Neural cell (in vitro differentiated cells): ENCODE measurements around the gene CERS2. TPM values are rescaled to one million over a fixed set of nuclear protein-coding genes. Genes with fewer than 3 reads are reported as not detected.
A peak's percentile ranks its signal among the peaks of the same experiment; 100 is the strongest.

Experiments
- H2AFZ ChIP-seq: fragments of 200-600, 300-800 bp; sonication (generic), shearing (Covaris generic); 2 replicates; pipeline ENCODE4 v1.6.0; 2014; ENCODE audit warnings: low read depth, mild to moderate bottlenecking, antibody characterized with exemption, low read length, moderate library complexity
- H3F3A ChIP-seq: fragments of 200-600 bp; shearing (Covaris generic); 2 replicates; pipeline ENCODE4 v1.6.1; 2016; ENCODE audit warnings: mild to moderate bottlenecking, moderate library complexity, mixed read lengths, antibody characterized with exemption, low read length; ENCODE audit not compliant: insufficient read depth, poor library complexity, severe bottlenecking
- H3K27ac ChIP-seq: fragments of 200-600, 300-800 bp; sonication (generic), shearing (Covaris generic); 2 replicates; pipeline ENCODE4 v1.5.1; 2014; ENCODE audit warnings: mild to moderate bottlenecking, low read length, moderate library complexity
- H3K27me3 ChIP-seq: fragments of 300-800, 200-600 bp; sonication (generic), shearing (Covaris generic); 2 replicates; pipeline ENCODE4 v1.6.0; 2014; ENCODE audit warnings: mild to moderate bottlenecking, low read depth, low read length, moderate library complexity; ENCODE audit not compliant: insufficient read depth
- H3K36me3 ChIP-seq: fragments of 300-800, 200-600 bp; sonication (generic), shearing (Covaris generic); 2 replicates; pipeline ENCODE4 v1.5.1; 2014; ENCODE audit warnings: mild to moderate bottlenecking, antibody characterized with exemption, low read length, moderate library complexity; ENCODE audit not compliant: insufficient read depth
- H3K4me2 ChIP-seq: fragments of 300-800, 200-600 bp; sonication (generic), shearing (Covaris generic); 2 replicates; pipeline ENCODE4 v1.6.0; 2014; ENCODE audit warnings: mild to moderate bottlenecking, low read length
- H3K4me3 ChIP-seq: fragments of 300-800, 200-600 bp; sonication (generic), shearing (Covaris generic); 2 replicates; pipeline ENCODE4 v1.5.1; 2014; ENCODE audit warnings: mild to moderate bottlenecking, low read length, moderate library complexity
- H3K79me2 ChIP-seq: fragments of 200-600 bp; shearing (Covaris generic); replicated peaks from 2 replicates; pipeline ENCODE4 v1.6.0; 2014; ENCODE audit warnings: mild to moderate bottlenecking, low read length, moderate library complexity; ENCODE audit not compliant: insufficient read depth
- H3K9ac ChIP-seq: fragments of 300-800, 200-600 bp; sonication (generic), shearing (Covaris generic); 2 replicates; pipeline ENCODE4 v1.6.1; 2016; ENCODE audit warnings: mild to moderate bottlenecking, low read length, mixed read lengths
- H3K9me2 ChIP-seq: fragments of 200-600 bp; shearing (Covaris generic); 2 replicates; pipeline ENCODE4 v1.6.1; 2016; ENCODE audit warnings: mild to moderate bottlenecking, low read length, mixed read lengths; ENCODE audit not compliant: insufficient read depth
- H3K9me3 ChIP-seq: fragments of 200-600, 300-800 bp; sonication (generic), shearing (Covaris generic); 2 replicates; pipeline ENCODE4 v1.6.1; 2016; ENCODE audit warnings: mild to moderate bottlenecking, mixed run types, low read length, moderate library complexity, mixed read lengths
- H4K20me1 ChIP-seq: fragments of 200-600 bp; shearing (Covaris generic); 2 replicates; pipeline ENCODE4 v1.6.1; 2016; ENCODE audit warnings: mild to moderate bottlenecking, mixed run types; ENCODE audit not compliant: insufficient read depth
- EP300 ChIP-seq: fragments of 450-650 bp; conservative IDR thresholded peaks from 2 replicates; pipeline ENCODE4 v1.6.1; 2014; ENCODE audit warnings: antibody characterized with exemption, mild to moderate bottlenecking, moderate library complexity; ENCODE audit not compliant: poor library complexity, severe bottlenecking
- EZH2 ChIP-seq: fragments of 200-600, 300-800 bp; shearing (Covaris generic), sonication (generic); IDR thresholded peaks from 2 replicates; pipeline ENCODE4 v1.6.1; 2014; ENCODE audit warnings: antibody characterized with exemption, low read length, borderline replicate concordance, mild to moderate bottlenecking; ENCODE audit not compliant: insufficient read depth, poor library complexity, severe bottlenecking
- MXI1 ChIP-seq: fragments of 450-650 bp; conservative IDR thresholded peaks from 2 replicates; pipeline ENCODE4 v1.6.1; 2014; ENCODE audit warnings: antibody characterized with exemption, mild to moderate bottlenecking; ENCODE audit not compliant: poor library complexity, severe bottlenecking
- POLR2AphosphoS5 ChIP-seq: IDR thresholded peaks from 2 replicates; pipeline ENCODE4 v1.6.1; 2012
- RAD21 ChIP-seq: fragments of 450-650 bp; conservative IDR thresholded peaks from 2 replicates; pipeline ENCODE4 v1.6.1; 2014; ENCODE audit warnings: antibody characterized with exemption, mild to moderate bottlenecking, moderate library complexity
- SMC3 ChIP-seq: fragments of 450-650 bp; conservative IDR thresholded peaks from 2 replicates; pipeline ENCODE4 v1.6.1; 2014; ENCODE audit warnings: antibody characterized with exemption, mild to moderate bottlenecking, moderate library complexity; ENCODE audit not compliant: poor library complexity
- TAF1 ChIP-seq: IDR thresholded peaks from 2 replicates; pipeline ENCODE4 v1.6.1; 2012; ENCODE audit warnings: low read depth
- polyA plus RNA-seq: library from polyadenylated mRNA; depleted of rRNA; stranded (reverse); fragments of >200 nt; gene quantifications from 2 replicates; pipeline ENCODE4 v1.2.3, GENCODE V29; 2014
- TF ChIP-seq, protein P1 (sequence below): fragments of 450-650 bp; IDR thresholded peaks from 2 replicates; pipeline ENCODE4 v1.5.1; 2014; ENCODE audit warnings: antibody characterized with exemption, mild to moderate bottlenecking, moderate library complexity; ENCODE audit not compliant: poor library complexity, severe bottlenecking
- TF ChIP-seq, protein P2 (sequence below): IDR thresholded peaks from 2 replicates; pipeline ENCODE4 v1.6.1; 2012; ENCODE audit warnings: borderline replicate concordance

CERS2 gene
- polyA plus RNA-seq, 1 donor from 2014 or later: 39.1 TPM

GRCh38 chr1:150973258-150973835, 1.3 kb downstream of the CERS2 start:
- H3K4me3 ChIP-seq: peak overlapping the region; percentile 94
- no peaks in the 10 kb centered on the region for H3K27me3 ChIP-seq
- H2AFZ ChIP-seq: peak overlapping the region; percentile 65
- H3K79me2 ChIP-seq: peaks cover 53% of the 10 kb centered on the region
- H3K4me2 ChIP-seq: peak overlapping the region; percentile 41
- no peaks in the 10 kb centered on the region for H4K20me1 ChIP-seq
- H3K9me2 ChIP-seq: no peaks in the 10 kb centered on the region
- H3K9ac ChIP-seq: peak overlapping the region; percentile 90
- H3F3A ChIP-seq: no peaks in the 10 kb centered on the region
- TF ChIP-seq POLR2AphosphoS5 (no peak), EZH2 (no peak), EP300 (no peak)
- no peaks in the 10 kb centered on the region for H3K9me3 ChIP-seq
- peak overlapping the region; percentile 73 for H3K27ac ChIP-seq
- no peaks in the 10 kb centered on the region for H3K36me3 ChIP-seq

DNA sequence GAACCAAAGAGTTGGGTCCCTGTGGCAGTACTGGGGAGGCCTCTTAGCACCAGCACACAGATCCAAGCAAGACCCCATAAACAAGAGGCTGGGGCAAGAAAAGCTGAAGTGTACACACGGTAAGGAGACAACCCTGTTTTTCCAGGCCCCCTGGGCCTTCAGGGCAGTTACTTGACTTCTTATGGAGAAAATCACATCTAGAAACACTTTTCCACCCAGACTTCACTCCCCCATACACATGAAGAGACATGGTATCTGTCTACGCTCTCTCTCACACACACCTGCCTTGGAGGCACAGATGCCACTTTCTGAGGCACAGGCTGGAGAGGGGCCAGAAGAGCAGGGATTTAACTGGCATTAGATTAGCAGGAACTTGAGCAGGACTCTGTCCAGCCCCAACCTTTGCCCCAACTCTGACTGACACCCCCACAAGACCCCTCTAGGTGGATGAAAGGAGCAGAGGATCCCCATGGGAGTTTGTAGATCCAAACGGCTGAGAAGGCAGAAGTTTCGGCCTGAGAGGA, 2.2 kb downstream of the CERS2 start:
- Histone ChIP-seq H3K9ac (no peak overlapping the region), H3K27me3 (no peaks in the 10 kb centered on the region), H3K4me2 (peak overlapping the region; percentile 13), H3K27ac (no peak overlapping the region), H3K9me3 (no peaks in the 10 kb centered on the region), H3K4me3 (peak overlapping the region; percentile 94), H3K9me2 (no peaks in the 10 kb centered on the region), H4K20me1 (no peaks in the 10 kb centered on the region), H2AFZ (no peak overlapping the region), H3F3A (no peaks in the 10 kb centered on the region), H3K36me3 (no peaks in the 10 kb centered on the region), H3K79me2 (peaks cover 53% of the 10 kb centered on the region)
- TF ChIP-seq, protein P1, sequence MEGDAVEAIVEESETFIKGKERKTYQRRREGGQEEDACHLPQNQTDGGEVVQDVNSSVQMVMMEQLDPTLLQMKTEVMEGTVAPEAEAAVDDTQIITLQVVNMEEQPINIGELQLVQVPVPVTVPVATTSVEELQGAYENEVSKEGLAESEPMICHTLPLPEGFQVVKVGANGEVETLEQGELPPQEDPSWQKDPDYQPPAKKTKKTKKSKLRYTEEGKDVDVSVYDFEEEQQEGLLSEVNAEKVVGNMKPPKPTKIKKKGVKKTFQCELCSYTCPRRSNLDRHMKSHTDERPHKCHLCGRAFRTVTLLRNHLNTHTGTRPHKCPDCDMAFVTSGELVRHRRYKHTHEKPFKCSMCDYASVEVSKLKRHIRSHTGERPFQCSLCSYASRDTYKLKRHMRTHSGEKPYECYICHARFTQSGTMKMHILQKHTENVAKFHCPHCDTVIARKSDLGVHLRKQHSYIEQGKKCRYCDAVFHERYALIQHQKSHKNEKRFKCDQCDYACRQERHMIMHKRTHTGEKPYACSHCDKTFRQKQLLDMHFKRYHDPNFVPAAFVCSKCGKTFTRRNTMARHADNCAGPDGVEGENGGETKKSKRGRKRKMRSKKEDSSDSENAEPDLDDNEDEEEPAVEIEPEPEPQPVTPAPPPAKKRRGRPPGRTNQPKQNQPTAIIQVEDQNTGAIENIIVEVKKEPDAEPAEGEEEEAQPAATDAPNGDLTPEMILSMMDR: no peak
- TF ChIP-seq EP300: no peak
- no peak for TF ChIP-seq SMC3
- TF ChIP-seq MXI1: no peak
- no peak for TF ChIP-seq RAD21
- TF ChIP-seq POLR2AphosphoS5: no peak
- no peak for TF ChIP-seq EZH2
- TF ChIP-seq TAF1: no peak
- TF ChIP-seq, protein P2, sequence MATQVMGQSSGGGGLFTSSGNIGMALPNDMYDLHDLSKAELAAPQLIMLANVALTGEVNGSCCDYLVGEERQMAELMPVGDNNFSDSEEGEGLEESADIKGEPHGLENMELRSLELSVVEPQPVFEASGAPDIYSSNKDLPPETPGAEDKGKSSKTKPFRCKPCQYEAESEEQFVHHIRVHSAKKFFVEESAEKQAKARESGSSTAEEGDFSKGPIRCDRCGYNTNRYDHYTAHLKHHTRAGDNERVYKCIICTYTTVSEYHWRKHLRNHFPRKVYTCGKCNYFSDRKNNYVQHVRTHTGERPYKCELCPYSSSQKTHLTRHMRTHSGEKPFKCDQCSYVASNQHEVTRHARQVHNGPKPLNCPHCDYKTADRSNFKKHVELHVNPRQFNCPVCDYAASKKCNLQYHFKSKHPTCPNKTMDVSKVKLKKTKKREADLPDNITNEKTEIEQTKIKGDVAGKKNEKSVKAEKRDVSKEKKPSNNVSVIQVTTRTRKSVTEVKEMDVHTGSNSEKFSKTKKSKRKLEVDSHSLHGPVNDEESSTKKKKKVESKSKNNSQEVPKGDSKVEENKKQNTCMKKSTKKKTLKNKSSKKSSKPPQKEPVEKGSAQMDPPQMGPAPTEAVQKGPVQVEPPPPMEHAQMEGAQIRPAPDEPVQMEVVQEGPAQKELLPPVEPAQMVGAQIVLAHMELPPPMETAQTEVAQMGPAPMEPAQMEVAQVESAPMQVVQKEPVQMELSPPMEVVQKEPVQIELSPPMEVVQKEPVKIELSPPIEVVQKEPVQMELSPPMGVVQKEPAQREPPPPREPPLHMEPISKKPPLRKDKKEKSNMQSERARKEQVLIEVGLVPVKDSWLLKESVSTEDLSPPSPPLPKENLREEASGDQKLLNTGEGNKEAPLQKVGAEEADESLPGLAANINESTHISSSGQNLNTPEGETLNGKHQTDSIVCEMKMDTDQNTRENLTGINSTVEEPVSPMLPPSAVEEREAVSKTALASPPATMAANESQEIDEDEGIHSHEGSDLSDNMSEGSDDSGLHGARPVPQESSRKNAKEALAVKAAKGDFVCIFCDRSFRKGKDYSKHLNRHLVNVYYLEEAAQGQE: no peak
